ENCODE data around the gene TUBB2A. TPM values are rescaled to one million over a fixed set of nuclear protein-coding genes. Genes with fewer than 3 reads are reported as not detected.

Gene TUBB2A
- total and polyA plus RNA-seq, 2 of the 13 experiments (the other 11 are each of a cell fraction or from before 2014, with no cell fraction given): 35.3 to 106 TPM

GRCh38 chr6:3118353-3119039 is 38.8 kb downstream of the TUBB2A start, which contains the start of gene BPHL (continued):
- TF ChIP-seq ZNF710 (CRISPR knock-in tag; IDR thresholded peaks at IDR 0.05; ENCODE audit: borderline replicate concordance) (peak; percentile 72; the same call in 1 of the 2 replicates), GMEB2 (CRISPR knock-in tag; IDR thresholded peaks at IDR 0.05; ENCODE audit: low read depth) (peak; percentile 62; the same call in 1 of the 2 replicates), ZSCAN22 (CRISPR knock-in tag; IDR thresholded peaks at IDR 0.05) (peak; percentile 84; the same call in 1 of the 2 replicates), ZNF556 (CRISPR knock-in tag; IDR thresholded peaks at IDR 0.05; ENCODE audit: borderline replicate concordance) (peak; percentile 98), ZKSCAN1 (IDR thresholded peaks at IDR 0.05; ENCODE audit: low read length) (no peak), ZFP36L2 (CRISPR knock-in tag; IDR thresholded peaks at IDR 0.05) (peak; percentile 59; the same call in 1 of the 2 replicates), ZBTB7B (CRISPR knock-in tag; IDR thresholded peaks at IDR 0.05) (peak; percentile 79; the same call in 1 of the 2 replicates), HMGA1 (CRISPR knock-in tag; conservative IDR thresholded peaks at IDR 0.05) (no peak), ZNF136 (CRISPR knock-in tag; IDR thresholded peaks at IDR 0.05; ENCODE audit: low read depth) (peak; percentile 94), PHF20 (CRISPR knock-in tag; IDR thresholded peaks at IDR 0.05) (peak; percentile 22; the same call in 1 of the 2 replicates), ESRRA (CRISPR knock-in tag; IDR thresholded peaks at IDR 0.05; ENCODE audit: low read depth) (peak; percentile 91), ZBTB37 (CRISPR knock-in tag; IDR thresholded peaks at IDR 0.05) (no peak), ZNF350 (CRISPR knock-in tag; IDR thresholded peaks at IDR 0.05; ENCODE audit: borderline replicate concordance, low read depth) (peak; percentile 97), FOXA3 (CRISPR knock-in tag; IDR thresholded peaks at IDR 0.05) (peak; percentile 47), MAFK (conservative IDR thresholded peaks at IDR 0.05 in 1 of 2, IDR thresholded peaks at IDR 0.05 in 1 of 2; ENCODE audit: low read length in 2 of 2) (no peak), CEBPG (CRISPR knock-in tag; IDR thresholded peaks at IDR 0.05) (peak; percentile 21; the same call in 1 of the 2 replicates), ZNF292 (CRISPR knock-in tag; IDR thresholded peaks at IDR 0.05; ENCODE audit: borderline replicate concordance, low read depth) (no peak; the same call in none of the 2 replicates), KMT2B (CRISPR knock-in tag; IDR thresholded peaks at IDR 0.05) (peak; percentile 93), ZZZ3 (CRISPR knock-in tag; IDR thresholded peaks at IDR 0.05; ENCODE audit: borderline replicate concordance) (peak; percentile 21; the same call in 1 of the 2 replicates), ZNF83 (CRISPR knock-in tag; IDR thresholded peaks at IDR 0.05; ENCODE audit: borderline replicate concordance) (peak; percentile 66; the same call in 1 of the 2 replicates), CBX1 (IDR thresholded peaks at IDR 0.05; ENCODE audit: low read depth) (peak; percentile 84), YEATS2 (CRISPR knock-in tag; IDR thresholded peaks at IDR 0.05; ENCODE audit: borderline replicate concordance) (peak; percentile 12; the same call in 1 of the 2 replicates), ZNF660 (CRISPR knock-in tag; IDR thresholded peaks at IDR 0.05; ENCODE audit: borderline replicate concordance, low read depth) (no peak), ZBTB14 (CRISPR knock-in tag; IDR thresholded peaks at IDR 0.05) (peak; percentile 95)

Data from HepG2 (cell line).